Urinary bladder (tissue), 4 donors: ENCODE measurements around the gene IRF5. TPM values are rescaled to one million over a fixed set of nuclear protein-coding genes. Genes with fewer than 3 reads are reported as not detected.
"Not testable (repeated sequence)": the region's sequence is repeated elsewhere in the genome, so short reads cannot be mapped to it uniquely, and the experiment has no call there.

ENCODE experiments used
- DNase-seq: peaks from one replicate; pipeline ENCODE4 v3.0.0-alpha.2; 2015; ENCODE audit errors: extremely low spot score
- H3K27ac ChIP-seq: one replicate; pipeline ENCODE4 v1.5.1; 2013; ENCODE audit warnings: low read depth, mild to moderate bottlenecking, moderate library complexity
- H3K36me3 ChIP-seq: one replicate; pipeline ENCODE4 v1.6.1; 2013; ENCODE audit warnings: mild to moderate bottlenecking, moderate library complexity; ENCODE audit not compliant: insufficient read depth
- H3K4me1 ChIP-seq: one replicate; pipeline ENCODE4 v1.6.1; 2013; ENCODE audit warnings: mild to moderate bottlenecking, moderate library complexity; ENCODE audit not compliant: insufficient read depth
- H3K4me3 ChIP-seq: one replicate; pipeline ENCODE4 v1.5.1; 2013; ENCODE audit warnings: low read depth, low read length
- WGBS: extraction: QIAGEN DNeasy Blood & Tissue Kit; methylation state at CpG from one replicate; pipeline ENCODE4 v1.1.7; 2013; 5-methylcytosine and 5-hydroxymethylcytosine counted together
- polyA plus RNA-seq: library from polyadenylated mRNA; stranded (reverse); fragments of 200-250 nt; gene quantifications from one replicate; pipeline ENCODE4 v1.2.3, GENCODE V29; 2013
- small RNA-seq: library from RNA; depleted of rRNA; stranded (forward); fragments of <200 nt; gene quantifications from one replicate; pipeline ENCODE3, GENCODE V24; 2014
- total RNA-seq: library from RNA; depleted of rRNA; stranded (reverse); fragments of >200 nt; gene quantifications from one replicate; pipeline ENCODE4 v1.2.3, GENCODE V29; 2014
- donor health status: healthy with polysubstance abuse.
- donor health status: healthy.

Gene IRF5
- total and polyA plus RNA-seq, 2 donors: 5.0 to 5.3 TPM

GRCh38 chr7:128968624-128969023, 30.9 kb downstream of the IRF5 start:
- Histone ChIP-seq H3K36me3 (peaks cover 11% of the 10 kb centered on the region), H3K4me1 (no peaks in the 10 kb centered on the region), H3K27ac (no peak overlapping the region), H3K4me3 (no peak overlapping the region)
- WGBS: 91% methylated on average over 1 of the region's 1 CpG
- DNase-seq: no peak

GRCh38 chr7:128974241-128974934, 36.7 kb downstream of the IRF5 start:
- Histone ChIP-seq H3K36me3 (peaks cover 3% of the 10 kb centered on the region), H3K27ac (no peak overlapping the region), H3K4me1 (no peaks in the 10 kb centered on the region), H3K4me3 (no peak overlapping the region)
- 66% methylated on average over 7 of the region's 7 CpGs for WGBS
- no peak for DNase-seq

- Histone ChIP-seq H3K4me1 (no peaks in the 10 kb centered on the region), H3K27ac (no peak overlapping the region), H3K4me3 (no peak overlapping the region), H3K36me3 (peaks cover 4% of the 10 kb centered on the region)
- 95% methylated on average over 2 of the region's 2 CpGs for WGBS
- no peak for DNase-seq
These were observed 44.4 kb downstream of the IRF5 start for GRCh38 chr7:128982105-128982504.

- H3K36me3 ChIP-seq: peaks cover 2% of the 10 kb centered on the region
- no peak overlapping the region for H3K27ac ChIP-seq
- no peak for DNase-seq
- no peak overlapping the region for H3K4me3 ChIP-seq
- no peaks in the 10 kb centered on the region for H3K4me1 ChIP-seq
These were observed 47.9 kb downstream of the IRF5 start for GRCh38 chr7:128985660-128986059.

- DNase-seq: no peak
- no peak overlapping the region for H3K27ac ChIP-seq
- WGBS: 76% methylated on average over 3 of the region's 3 CpGs
- no peaks in the 10 kb centered on the region for H3K4me1 ChIP-seq
- H3K36me3 ChIP-seq: peaks cover 2% of the 10 kb centered on the region
- H3K4me3 ChIP-seq: no peak overlapping the region
These were observed 48.9 kb downstream of the IRF5 start for GRCh38 chr7:128986609-128987008.

- no peak for DNase-seq
- Histone ChIP-seq H3K27ac (no peak overlapping the region), H3K36me3 (peaks cover 1% of the 10 kb centered on the region), H3K4me1 (no peaks in the 10 kb centered on the region), H3K4me3 (no peak overlapping the region)
These were observed 50.6 kb downstream of the IRF5 start for GRCh38 chr7:128988372-128988771.

GRCh38 chr7:128989961-128990360, 52.2 kb downstream of the IRF5 start:
- WGBS: 75% methylated on average over 9 of the region's 9 CpGs
- Histone ChIP-seq H3K27ac (no peak overlapping the region), H3K36me3 (peaks cover 1% of the 10 kb centered on the region), H3K4me1 (no peaks in the 10 kb centered on the region), H3K4me3 (no peak overlapping the region)
- no peak for DNase-seq

GRCh38 chr7:128993419-128993818, 55.7 kb downstream of the IRF5 start:
- Histone ChIP-seq H3K4me3 (no peak overlapping the region), H3K27ac (no peak overlapping the region), H3K4me1 (no peaks in the 10 kb centered on the region), H3K36me3 (peaks cover 3% of the 10 kb centered on the region)
- 79% methylated on average over 2 of the region's 2 CpGs for WGBS
- DNase-seq: no peak

GRCh38 chr7:128994560-128994959, 56.8 kb downstream of the IRF5 start:
- H3K27ac ChIP-seq, H3K36me3 ChIP-seq, DNase-seq, H3K4me3 ChIP-seq, H3K4me1 ChIP-seq: not testable (repeated sequence)
- WGBS: 96% methylated on average over 8 of the region's 8 CpGs

GRCh38 chr7:128997181-128997580, 59.5 kb downstream of the IRF5 start:
- Histone ChIP-seq H3K27ac (no peak overlapping the region), H3K36me3 (peaks cover 2% of the 10 kb centered on the region), H3K4me1 (no peaks in the 10 kb centered on the region), H3K4me3 (no peak overlapping the region)
- WGBS: 94% methylated on average over 5 of the region's 5 CpGs
- DNase-seq: no peak

Small RNAs within 50 kb of the gene (small RNA-seq; reads per million reads assigned to genes)
- gene RN7SL306P: not detected

Other genes starting within 250 kb of the IRF5 start
- gene CALU, start 198.6 kb upstream of the IRF5 start, total RNA-seq: 345 TPM
- gene CALU, start 198.6 kb upstream of the IRF5 start, polyA plus RNA-seq: 173 TPM
- not detected for gene OPN1SW, start 162.1 kb upstream of the IRF5 start, total RNA-seq
- gene OPN1SW, start 162.1 kb upstream of the IRF5 start, polyA plus RNA-seq: not detected
- 18.4 TPM for gene CCDC136, start 146.0 kb upstream of the IRF5 start, total RNA-seq
- gene CCDC136, start 146.0 kb upstream of the IRF5 start, polyA plus RNA-seq: 27.3 TPM
- 136 TPM for gene FLNC, start 107.5 kb upstream of the IRF5 start, total RNA-seq
- 336 TPM for gene FLNC, start 107.5 kb upstream of the IRF5 start, polyA plus RNA-seq
- gene ATP6V1F, start 75.1 kb upstream of the IRF5 start, total RNA-seq: 38.2 TPM
- gene ATP6V1F, start 75.1 kb upstream of the IRF5 start, polyA plus RNA-seq: 183 TPM
- gene KCP, start 27.2 kb upstream of the IRF5 start, total RNA-seq: 1.4 TPM
- gene KCP, start 27.2 kb upstream of the IRF5 start, polyA plus RNA-seq: 0.42 TPM
- 45.9 TPM for gene TNPO3, start 117.2 kb downstream of the IRF5 start, total RNA-seq
- gene TNPO3, start 117.2 kb downstream of the IRF5 start, polyA plus RNA-seq: 25.7 TPM
- 9.5 TPM for gene TSPAN33, start 206.8 kb downstream of the IRF5 start, total RNA-seq
- gene TSPAN33, start 206.8 kb downstream of the IRF5 start, polyA plus RNA-seq: 15.6 TPM